Thymus (tissue), 11 donors: ENCODE data around the gene FBP2. TPM values are rescaled to one million over a fixed set of nuclear protein-coding genes. Genes with fewer than 3 reads are reported as not detected.

Experiments
- DNase-seq, 9 donors: peaks; one replicate each; pipeline ENCODE4 v3.0.0-alpha.2; 2013; ENCODE audit warnings: low spot score in 9 of 9, low read depth in 6 of 9, missing footprints in 1 of 9
- H3K27ac ChIP-seq, 2 donors: one replicate each; pipeline ENCODE4 v1.5.1; 2013; ENCODE audit warnings: control low read depth in 1 of 2, low read depth in 1 of 2, low read length in 1 of 2, mild to moderate bottlenecking in 1 of 2, moderate library complexity in 1 of 2
- H3K27me3 ChIP-seq, 2 donors: one replicate each; pipeline ENCODE4 v1.5.1; 2013; ENCODE audit warnings: low read length in 1 of 2; ENCODE audit not compliant: control insufficient read depth in 2 of 2, insufficient read depth in 1 of 2
- H3K36me3 ChIP-seq, 2 donors: one replicate each; pipeline ENCODE4 v1.5.1; 2013; ENCODE audit warnings: low read length in 1 of 2, mild to moderate bottlenecking in 1 of 2, moderate library complexity in 1 of 2; ENCODE audit not compliant: control insufficient read depth in 2 of 2, insufficient read depth in 2 of 2
- H3K4me1 ChIP-seq, 2 donors: one replicate each; pipeline ENCODE4 v1.5.1; 2013; ENCODE audit warnings: low read length in 2 of 2; ENCODE audit not compliant: control insufficient read depth in 2 of 2, insufficient read depth in 2 of 2
- H3K4me3 ChIP-seq, 2 donors: one replicate each; pipeline ENCODE4 v1.5.1; 2013; ENCODE audit warnings: low read length in 2 of 2, control low read depth in 1 of 2, mild to moderate bottlenecking in 1 of 2
- H3K9me3 ChIP-seq, 2 donors: one replicate each; pipeline ENCODE4 v1.5.1; 2013; ENCODE audit warnings: low read length in 1 of 2, mild to moderate bottlenecking in 1 of 2; ENCODE audit not compliant: control insufficient read depth in 2 of 2, insufficient read depth in 1 of 2
- WGBS: extraction: QIAGEN DNeasy Blood & Tissue Kit; methylation state at CpG from one replicate; pipeline ENCODE4 v1.1.7; 2013; 5-methylcytosine and 5-hydroxymethylcytosine counted together
- polyA plus RNA-seq: library from polyadenylated mRNA; stranded (reverse); fragments of 200-250 nt; gene quantifications from one replicate; pipeline ENCODE4 v1.2.3, GENCODE V29; 2013
- total RNA-seq: library from RNA; stranded (reverse); fragments of 120-200 nt; gene quantifications from one replicate; pipeline ENCODE4 v1.2.4, GENCODE V29; 2013
- donor health status: healthy.

Gene FBP2
- total and polyA plus RNA-seq, 2 donors: 0.32 to 0.38 TPM

GRCh38 chr9:94533601-94534000 lies 60.0 kb downstream of the FBP2 start:
- no peaks in the 10 kb centered on the region for H3K27me3 ChIP-seq
- no peak overlapping the region for H3K27ac ChIP-seq
- no peaks in the 10 kb centered on the region for H3K9me3 ChIP-seq
- H3K36me3 ChIP-seq: no peaks in the 10 kb centered on the region
- no peak overlapping the region for H3K4me3 ChIP-seq
- WGBS: 97% methylated on average over 10 of the region's 10 CpGs
- H3K4me1 ChIP-seq: no peaks in the 10 kb centered on the region
- no peak for DNase-seq

GRCh38 chr9:94533155-94533554 lies 60.5 kb downstream of the FBP2 start:
- no peak for DNase-seq
- 98% methylated on average over 1 of the region's 1 CpG for WGBS

GRCh38 chr9:94528886-94529285 lies 64.7 kb downstream of the FBP2 start:
- H3K9me3 ChIP-seq: no peaks in the 10 kb centered on the region
- no peaks in the 10 kb centered on the region for H3K36me3 ChIP-seq
- no peak overlapping the region for H3K27ac ChIP-seq
- H3K4me1 ChIP-seq: no peaks in the 10 kb centered on the region
- no peaks in the 10 kb centered on the region for H3K27me3 ChIP-seq
- no peak for DNase-seq
- H3K4me3 ChIP-seq: no peak overlapping the region
- 94% methylated on average over 4 of the region's 4 CpGs for WGBS

More at GRCh38 chr9:94533155-94533554, 60.5 kb downstream of the FBP2 start:
- Histone ChIP-seq H3K9me3 (no peaks in the 10 kb centered on the region), H3K27ac (no peak overlapping the region), H3K4me1 (no peaks in the 10 kb centered on the region), H3K36me3 (no peaks in the 10 kb centered on the region), H3K4me3 (no peak overlapping the region), H3K27me3 (no peaks in the 10 kb centered on the region)

- H3K36me3 ChIP-seq: no peaks in the 10 kb centered on the region
- no peak for DNase-seq
- H3K27ac ChIP-seq: no peak overlapping the region
- no peaks in the 10 kb centered on the region for H3K9me3 ChIP-seq
- H3K4me3 ChIP-seq: no peak overlapping the region
- 89% methylated on average over 1 of the region's 1 CpG for WGBS
- no peaks in the 10 kb centered on the region for H3K4me1 ChIP-seq
- H3K27me3 ChIP-seq: no peaks in the 10 kb centered on the region
Measured at GRCh38 chr9:94526951-94527350, 66.7 kb downstream of the FBP2 start.

- 99% methylated on average over 1 of the region's 1 CpG for WGBS
- H3K4me3 ChIP-seq: no peak overlapping the region
- H3K4me1 ChIP-seq: no peaks in the 10 kb centered on the region
- H3K27ac ChIP-seq: no peak overlapping the region
- no peaks in the 10 kb centered on the region for H3K9me3 ChIP-seq
- no peak for DNase-seq
- no peaks in the 10 kb centered on the region for H3K36me3 ChIP-seq
- no peaks in the 10 kb centered on the region for H3K27me3 ChIP-seq
Measured at GRCh38 chr9:94526271-94526670, 67.4 kb downstream of the FBP2 start.

- Histone ChIP-seq H3K4me3 (no peak overlapping the region), H3K4me1 (no peaks in the 10 kb centered on the region)
Measured at GRCh38 chr9:94525396-94526035, 68.1 kb downstream of the FBP2 start.

GRCh38 chr9:94517254-94517653 lies 76.4 kb downstream of the FBP2 start:
- WGBS: 98% methylated on average over 4 of the region's 4 CpGs
- H3K4me1 ChIP-seq: no peaks in the 10 kb centered on the region
- DNase-seq: no peak
- H3K36me3 ChIP-seq: no peaks in the 10 kb centered on the region
- H3K27me3 ChIP-seq: no peaks in the 10 kb centered on the region
- no peak overlapping the region for H3K4me3 ChIP-seq
- H3K9me3 ChIP-seq: no peaks in the 10 kb centered on the region
- H3K27ac ChIP-seq: no peak overlapping the region

More at GRCh38 chr9:94525396-94526035, 68.1 kb downstream of the FBP2 start:
- Histone ChIP-seq H3K9me3 (no peaks in the 10 kb centered on the region), H3K27ac (no peak overlapping the region), H3K27me3 (no peaks in the 10 kb centered on the region), H3K36me3 (no peaks in the 10 kb centered on the region)
- WGBS: 94% methylated on average over 7 of the region's 7 CpGs
- no peak for DNase-seq

GRCh38 chr9:94514722-94515121 lies 78.9 kb downstream of the FBP2 start:
- Histone ChIP-seq H3K36me3 (no peaks in the 10 kb centered on the region), H3K27me3 (no peaks in the 10 kb centered on the region), H3K27ac (no peak overlapping the region), H3K4me1 (no peaks in the 10 kb centered on the region), H3K9me3 (no peaks in the 10 kb centered on the region), H3K4me3 (no peak overlapping the region)
- no peak for DNase-seq
- WGBS: 64% methylated on average over 3 of the region's 3 CpGs

- no peaks in the 10 kb centered on the region for H3K27me3 ChIP-seq
- H3K4me3 ChIP-seq: no peak overlapping the region
- WGBS: 91% methylated on average over 2 of the region's 2 CpGs
- H3K4me1 ChIP-seq: no peaks in the 10 kb centered on the region
- H3K36me3 ChIP-seq: no peaks in the 10 kb centered on the region
- no peak for DNase-seq
- no peaks in the 10 kb centered on the region for H3K9me3 ChIP-seq
- no peak overlapping the region for H3K27ac ChIP-seq
Measured at GRCh38 chr9:94511955-94512265, 81.7 kb downstream of the FBP2 start.
